PFSK-1 (cell line): ENCODE data around the gene OSBPL3.

Experiments used
- FOXP2 ChIP-seq: optimal IDR thresholded peaks from 2 replicates; pipeline ENCODE3; 2011; ENCODE audit warnings: borderline replicate concordance, control low read depth, inconsistent platforms; ENCODE audit not compliant: insufficient read depth; ENCODE audit errors: extremely low read length, extremely low read depth
- POLR2AphosphoS5 ChIP-seq: IDR thresholded peaks from 2 replicates; pipeline ENCODE4 v1.6.1; 2012; ENCODE audit warnings: low read depth, mild to moderate bottlenecking, control low read depth, low read length, moderate library complexity
- SIN3A ChIP-seq: IDR thresholded peaks from 2 replicates; pipeline ENCODE4 v1.6.1; 2012; ENCODE audit warnings: mild to moderate bottlenecking, low read length, moderate library complexity, borderline replicate concordance; ENCODE audit not compliant: insufficient read depth
- TAF1 ChIP-seq: IDR thresholded peaks from 2 replicates; pipeline ENCODE4 v1.6.1; 2012; ENCODE audit warnings: low read length, control low read depth, borderline replicate concordance; ENCODE audit not compliant: insufficient read depth
- TF ChIP-seq, protein P1 (sequence below), 2 experiments: IDR thresholded peaks; 2 replicates each; pipeline versions ENCODE4 v1.6.1 to v1.8.0; 2011 to 2012; ENCODE audit warnings: low read depth in 2 of 2, low read length in 2 of 2, control low read depth in 1 of 2, inconsistent platforms in 1 of 2, mild to moderate bottlenecking in 1 of 2, moderate library complexity in 1 of 2; ENCODE audit not compliant: insufficient read depth in 1 of 2

OSBPL3 gene

DNA sequence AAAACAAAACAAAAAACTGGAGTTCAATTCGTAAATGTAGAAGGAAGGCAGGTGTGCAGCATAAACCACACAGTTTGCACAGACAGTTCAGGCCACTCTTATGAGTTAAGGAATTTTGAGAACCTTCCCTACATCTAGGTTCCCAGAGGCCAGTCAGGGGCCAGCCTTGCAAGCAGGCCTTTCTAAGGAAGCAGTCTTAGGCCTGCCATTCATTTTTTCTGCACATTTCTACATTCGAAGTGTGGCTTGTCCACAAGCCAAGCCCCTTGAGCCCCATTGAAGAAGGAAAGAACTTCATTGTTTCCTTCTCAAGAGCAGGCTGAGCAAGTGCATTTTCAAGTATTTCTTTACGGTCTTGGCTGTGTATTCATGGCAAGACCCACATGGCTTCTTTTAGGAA is 11.4 kb upstream of the OSBPL3 start:
- TF ChIP-seq SIN3A (no peak), FOXP2 (no peak), TAF1 (no peak), POLR2AphosphoS5 (no peak)
- TF ChIP-seq, protein P1, sequence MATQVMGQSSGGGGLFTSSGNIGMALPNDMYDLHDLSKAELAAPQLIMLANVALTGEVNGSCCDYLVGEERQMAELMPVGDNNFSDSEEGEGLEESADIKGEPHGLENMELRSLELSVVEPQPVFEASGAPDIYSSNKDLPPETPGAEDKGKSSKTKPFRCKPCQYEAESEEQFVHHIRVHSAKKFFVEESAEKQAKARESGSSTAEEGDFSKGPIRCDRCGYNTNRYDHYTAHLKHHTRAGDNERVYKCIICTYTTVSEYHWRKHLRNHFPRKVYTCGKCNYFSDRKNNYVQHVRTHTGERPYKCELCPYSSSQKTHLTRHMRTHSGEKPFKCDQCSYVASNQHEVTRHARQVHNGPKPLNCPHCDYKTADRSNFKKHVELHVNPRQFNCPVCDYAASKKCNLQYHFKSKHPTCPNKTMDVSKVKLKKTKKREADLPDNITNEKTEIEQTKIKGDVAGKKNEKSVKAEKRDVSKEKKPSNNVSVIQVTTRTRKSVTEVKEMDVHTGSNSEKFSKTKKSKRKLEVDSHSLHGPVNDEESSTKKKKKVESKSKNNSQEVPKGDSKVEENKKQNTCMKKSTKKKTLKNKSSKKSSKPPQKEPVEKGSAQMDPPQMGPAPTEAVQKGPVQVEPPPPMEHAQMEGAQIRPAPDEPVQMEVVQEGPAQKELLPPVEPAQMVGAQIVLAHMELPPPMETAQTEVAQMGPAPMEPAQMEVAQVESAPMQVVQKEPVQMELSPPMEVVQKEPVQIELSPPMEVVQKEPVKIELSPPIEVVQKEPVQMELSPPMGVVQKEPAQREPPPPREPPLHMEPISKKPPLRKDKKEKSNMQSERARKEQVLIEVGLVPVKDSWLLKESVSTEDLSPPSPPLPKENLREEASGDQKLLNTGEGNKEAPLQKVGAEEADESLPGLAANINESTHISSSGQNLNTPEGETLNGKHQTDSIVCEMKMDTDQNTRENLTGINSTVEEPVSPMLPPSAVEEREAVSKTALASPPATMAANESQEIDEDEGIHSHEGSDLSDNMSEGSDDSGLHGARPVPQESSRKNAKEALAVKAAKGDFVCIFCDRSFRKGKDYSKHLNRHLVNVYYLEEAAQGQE (IDR thresholded peaks at IDR 0.05; ENCODE audit: insufficient read depth in 1 of 2, low read depth in 2 of 2, low read length in 2 of 2): no peak

DNA sequence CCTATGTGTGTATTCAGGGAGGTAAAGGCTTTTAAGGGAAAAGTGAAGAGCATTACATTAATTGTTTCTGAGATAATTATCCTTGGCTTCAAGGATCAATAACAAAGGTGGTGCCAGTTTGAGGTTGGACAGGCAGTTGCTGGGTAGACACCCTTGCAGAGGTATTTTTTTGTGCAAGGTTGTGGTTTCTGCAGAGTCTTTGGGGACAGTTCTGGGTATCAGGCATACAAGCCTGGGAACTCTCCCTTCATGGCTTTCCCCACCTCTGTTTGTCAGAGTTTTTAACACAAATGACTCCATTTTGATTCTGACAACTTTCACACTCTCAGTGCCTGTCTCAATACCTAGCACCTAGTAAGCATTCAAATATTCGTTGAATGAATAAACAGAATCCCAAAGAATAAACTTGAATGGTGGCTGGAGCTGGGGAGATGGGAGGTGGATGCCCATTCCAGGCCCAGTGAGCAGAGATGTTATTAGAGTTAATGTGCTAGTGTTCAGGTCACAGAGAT is 7.4 kb upstream of the OSBPL3 start:
- TF ChIP-seq TAF1: no peak
- no peak for TF ChIP-seq SIN3A
- TF ChIP-seq POLR2AphosphoS5: no peak
- TF ChIP-seq FOXP2: no peak
- TF ChIP-seq, protein P1 (IDR thresholded peaks at IDR 0.05; ENCODE audit: insufficient read depth in 1 of 2, low read depth in 2 of 2, low read length in 2 of 2): no peak

DNA sequence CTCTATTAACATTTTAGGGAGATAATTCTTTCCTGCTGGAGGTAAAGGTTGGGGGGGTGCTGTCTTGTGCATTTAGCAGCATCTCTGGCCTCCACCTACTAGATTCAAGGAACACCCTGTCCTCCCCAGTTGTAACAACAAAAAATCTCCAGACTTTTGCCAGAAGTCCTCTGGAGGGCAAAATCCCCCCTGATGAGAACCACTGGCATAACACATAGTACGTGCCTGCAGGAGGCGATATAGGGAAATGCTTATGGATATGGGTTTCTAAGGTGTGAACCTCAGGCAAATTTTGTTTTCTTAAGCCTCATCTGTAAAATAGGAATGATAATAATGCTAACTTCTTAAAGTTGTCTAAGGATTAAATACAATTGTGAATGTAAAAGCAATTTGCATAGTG is 2.9 kb upstream of the OSBPL3 start:
- TF ChIP-seq SIN3A: no peak
- TF ChIP-seq FOXP2: no peak
- no peak for TF ChIP-seq POLR2AphosphoS5
- TF ChIP-seq, protein P1 (IDR thresholded peaks at IDR 0.05; ENCODE audit: insufficient read depth in 1 of 2, low read depth in 2 of 2, low read length in 2 of 2): no peak
- no peak for TF ChIP-seq TAF1

DNA sequence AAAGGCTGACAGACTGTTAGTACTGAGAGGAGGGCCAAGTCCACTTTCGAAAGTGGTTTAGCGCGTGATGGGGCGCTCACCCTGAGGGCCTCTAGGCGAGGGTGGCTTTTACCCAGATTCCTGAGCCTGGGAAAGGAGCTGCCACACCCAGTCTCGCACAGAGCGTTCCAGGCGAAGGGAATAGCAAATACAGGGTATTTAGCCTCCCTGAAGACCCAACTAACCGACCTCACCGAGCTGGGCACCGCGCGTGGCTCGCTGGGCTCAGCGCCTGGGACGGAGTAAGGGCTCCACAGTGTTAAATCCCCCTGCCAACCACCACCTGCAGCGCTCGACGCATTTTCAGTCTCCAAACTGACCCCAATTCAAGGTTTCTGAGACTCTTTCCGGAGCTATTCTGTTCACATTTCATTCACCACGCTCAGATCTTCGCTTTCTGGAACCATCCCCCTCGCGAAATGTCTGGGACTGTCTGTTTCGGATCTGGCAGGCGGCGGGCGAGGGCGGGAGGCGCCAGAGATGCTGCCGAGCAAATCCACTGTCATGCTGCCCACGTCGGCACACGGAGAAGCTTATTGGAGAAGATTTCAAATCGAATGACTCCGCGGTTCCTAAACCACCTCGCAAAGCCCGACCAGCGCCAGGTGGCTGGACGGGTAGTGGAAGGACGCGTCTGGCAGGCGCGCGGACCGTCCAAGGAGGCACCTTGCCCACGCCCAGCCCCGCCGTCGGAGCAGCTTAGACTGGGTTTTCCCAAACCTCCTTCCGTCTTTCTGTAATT is 1.4 kb upstream of the OSBPL3 start:
- TF ChIP-seq, protein P1 (IDR thresholded peaks at IDR 0.05; ENCODE audit: insufficient read depth in 1 of 2, low read depth in 2 of 2, low read length in 2 of 2): no peak
- TF ChIP-seq POLR2AphosphoS5 (no peak), SIN3A (no peak), FOXP2 (no peak), TAF1 (no peak)
